H1 (cell line): ENCODE results near the gene SLC35F1. TPM values are rescaled to one million over a fixed set of nuclear protein-coding genes. Genes with fewer than 3 reads are reported as not detected.

Experiments used
- CTCF ChIA-PET: fragments of 300-600 bp; sonication (Branson Sonifier 250); formaldehyde crosslinking; loops from one replicate; lab custom pipeline; 2021; ENCODE audit not compliant: partially characterized antibody; lab: Charles Lee
- POLR2A ChIA-PET: fragments of 300-600 bp; sonication (Branson Sonifier 250); formaldehyde crosslinking; loops from one replicate; lab custom pipeline; 2021; ENCODE audit warnings: inconsistent platforms; ENCODE audit not compliant: partially characterized antibody; lab: Charles Lee
- DNase-seq, 2 experiments: peaks; one replicate each; pipeline versions ENCODE4 v3.0.0 to v3.0.0-alpha.2; 2010 to 2022; ENCODE audit warnings: low spot score in 2 of 2, low read depth in 1 of 2, mixed read lengths in 1 of 2
- FAIRE-seq: peaks from 2 replicates; lab custom pipeline; 2011; peaks lifted over from hg19 to GRCh38; lab: Jason Lieb, UNC
- H2AFZ ChIP-seq: 2 replicates; pipeline ENCODE4 v1.8.1; 2012; ENCODE audit warnings: low read length, inconsistent platforms
- H2AK5ac ChIP-seq: 2 replicates; pipeline ENCODE4 v1.6.1; 2013; ENCODE audit warnings: low read depth, low read length
- H2BK120ac ChIP-seq: replicated peaks from 2 replicates; pipeline ENCODE3; 2013; ENCODE audit warnings: low read depth, low read length, inconsistent platforms
- H2BK12ac ChIP-seq: 2 replicates; pipeline ENCODE4 v1.6.1; 2013; ENCODE audit warnings: low read depth, low read length
- H2BK15ac ChIP-seq: 2 replicates; pipeline ENCODE4 v1.6.1; 2013; ENCODE audit warnings: low read length
- H2BK20ac ChIP-seq: 2 replicates; pipeline ENCODE4 v1.6.1; 2013; ENCODE audit warnings: low read length
- H2BK5ac ChIP-seq: 2 replicates; pipeline ENCODE4 v1.6.1; 2013; ENCODE audit warnings: low read depth, low read length
- H3K14ac ChIP-seq: 2 replicates; pipeline ENCODE4 v1.6.1; 2013; ENCODE audit warnings: inconsistent platforms; ENCODE audit not compliant: insufficient read length
- H3K18ac ChIP-seq: 2 replicates; pipeline ENCODE4 v1.6.1; 2013; ENCODE audit warnings: low read length; ENCODE audit errors: extremely low read depth
- H3K23ac ChIP-seq: 2 replicates; pipeline ENCODE4 v1.6.1; 2013; ENCODE audit warnings: inconsistent platforms; ENCODE audit not compliant: insufficient read length
- H3K23me2 ChIP-seq: 2 replicates; pipeline ENCODE4 v1.6.1; 2013; ENCODE audit warnings: low read depth, low read length
- H3K27ac ChIP-seq: 2 replicates; pipeline ENCODE4 v1.6.1; 2011; ENCODE audit warnings: low read depth, low read length, inconsistent platforms
- H3K27me3 ChIP-seq, 4 experiments: replicated peaks in 1 of 4; 1 replicate in 1 of 4; 2 replicates in 3 of 4; pipeline versions ENCODE4 v1.6.1 to v1.8.1; 2011 to 2013; ENCODE audit warnings: low read length in 3 of 4, mild to moderate bottlenecking in 3 of 4, inconsistent platforms in 2 of 4, mixed read lengths in 2 of 4, moderate library complexity in 1 of 4; ENCODE audit not compliant: control insufficient read depth in 3 of 4, insufficient read depth in 3 of 4; ENCODE audit errors: extremely low read depth in 1 of 4
- H3K36me3 ChIP-seq, 4 experiments: 2 replicates each; pipeline versions ENCODE4 v1.6.1 to v1.8.1; 2011 to 2013; ENCODE audit warnings: mild to moderate bottlenecking in 4 of 4, low read length in 3 of 4, moderate library complexity in 2 of 4, control low read depth in 1 of 4, inconsistent platforms in 1 of 4; ENCODE audit not compliant: insufficient read depth in 4 of 4, control insufficient read depth in 2 of 4
- H3K4ac ChIP-seq: replicated peaks from 2 replicates; pipeline ENCODE3; 2013; ENCODE audit warnings: low read length, low read depth, mixed read lengths, inconsistent platforms; ENCODE audit not compliant: insufficient read length
- H3K4me1 ChIP-seq, 4 experiments: replicated peaks in 1 of 4; 1 replicate in 1 of 4; 2 replicates in 3 of 4; pipeline versions ENCODE4 v1.6.1 to v1.8.1; 2011 to 2013; ENCODE audit warnings: low read length in 3 of 4, inconsistent platforms in 2 of 4, mixed read lengths in 1 of 4; ENCODE audit not compliant: insufficient read depth in 4 of 4, control insufficient read depth in 3 of 4
- H3K4me2 ChIP-seq, 2 experiments: 2 replicates each; pipeline versions ENCODE4 v1.6.1 to v1.8.1; 2011 to 2013; ENCODE audit warnings: low read depth in 2 of 2, low read length in 2 of 2, control low read depth in 1 of 2, inconsistent platforms in 1 of 2, mild to moderate bottlenecking in 1 of 2; ENCODE audit not compliant: insufficient read depth in 1 of 2
- H3K4me3 ChIP-seq, 4 experiments: fragments of 200-600, 300-600 bp in 1 of 4; sonication (generic), shearing (Covaris generic), sonication (Bioruptor Twin) in 1 of 4; 2 replicates each; pipeline versions ENCODE4 v1.5.1 to v1.8.1; 2011 to 2016; ENCODE audit warnings: low read length in 4 of 4, low read depth in 3 of 4, control low read depth in 2 of 4, inconsistent platforms in 2 of 4, mild to moderate bottlenecking in 2 of 4, mixed read lengths in 1 of 4, moderate library complexity in 1 of 4; ENCODE audit not compliant: insufficient read depth in 2 of 4; ENCODE audit errors: extremely low read depth in 1 of 4
- H3K56ac ChIP-seq: replicated peaks from 2 replicates; pipeline ENCODE3; 2013; ENCODE audit warnings: low read depth, mild to moderate bottlenecking, mixed read lengths, low read length, inconsistent platforms; ENCODE audit not compliant: insufficient read length
- H3K79me1 ChIP-seq: 2 replicates; pipeline ENCODE4 v1.6.1; 2013; ENCODE audit warnings: low read depth, low read length, control low read depth
- H3K79me2 ChIP-seq, 2 experiments: 2 replicates each; pipeline versions ENCODE4 v1.6.1 to v1.8.1; 2012 to 2013; ENCODE audit warnings: low read length in 2 of 2, mild to moderate bottlenecking in 2 of 2, inconsistent platforms in 1 of 2; ENCODE audit not compliant: insufficient read depth in 2 of 2, control insufficient read depth in 1 of 2
- H3K9ac ChIP-seq, 4 experiments: replicated peaks in 1 of 4; 1 replicate in 1 of 4; 2 replicates in 3 of 4; pipeline versions ENCODE4 v1.6.1 to v1.8.1; 2011 to 2013; ENCODE audit warnings: low read depth in 3 of 4, low read length in 3 of 4, control low read depth in 2 of 4, mild to moderate bottlenecking in 2 of 4, moderate library complexity in 2 of 4, inconsistent platforms in 1 of 4; ENCODE audit errors: extremely low read depth in 1 of 4
- H3K9me3 ChIP-seq, 2 experiments: 2 replicates each; pipeline versions ENCODE4 v1.6.1 to v1.8.1; 2012 to 2013; ENCODE audit warnings: mild to moderate bottlenecking in 2 of 2, moderate library complexity in 2 of 2, control low read depth in 1 of 2, inconsistent platforms in 1 of 2, low read depth in 1 of 2, low read length in 1 of 2, mixed read lengths in 1 of 2; ENCODE audit not compliant: insufficient read depth in 2 of 2
- H4K20me1 ChIP-seq, 2 experiments: replicated peaks in 1 of 2; 2 replicates each; pipeline versions ENCODE3 to v1.8.1; 2011 to 2013; ENCODE audit warnings: inconsistent platforms in 2 of 2, low read length in 2 of 2, mild to moderate bottlenecking in 1 of 2; ENCODE audit not compliant: insufficient read depth in 2 of 2, control insufficient read depth in 1 of 2
- H4K5ac ChIP-seq: 2 replicates; pipeline ENCODE4 v1.6.1; 2013; ENCODE audit warnings: low read length, low read depth, mixed read lengths, inconsistent platforms; ENCODE audit not compliant: insufficient read length
- H4K8ac ChIP-seq: 2 replicates; pipeline ENCODE4 v1.8.0; 2013; ENCODE audit warnings: mild to moderate bottlenecking, moderate library complexity, low read length, inconsistent platforms; ENCODE audit not compliant: insufficient read depth; ENCODE audit errors: extremely low read depth
- H4K91ac ChIP-seq: replicated peaks from 2 replicates; pipeline ENCODE3; 2013; ENCODE audit warnings: low read length, mixed read lengths, inconsistent platforms; ENCODE audit not compliant: insufficient read length
- RFX5 ChIP-seq: IDR thresholded peaks from 2 replicates; pipeline ENCODE4 v1.6.1; 2011; ENCODE audit warnings: low read depth, low read length, improper control_type of control experiment, borderline replicate concordance
- WGBS, 2 experiments: shearing (Covaris generic) in 1 of 2; methylation state at CpG; one replicate each; pipeline versions ENCODE4 v1.1.6 to v1.1.7; 2013 to 2015; ENCODE audit warnings: low lambda C conversion rate in 2 of 2, mixed read lengths in 2 of 2, inconsistent platforms in 1 of 2, low coverage in 1 of 2, missing lambda C conversion rate in 1 of 2; ENCODE audit not compliant: insufficient replicate concordance in 2 of 2, insufficient coverage in 1 of 2, insufficient read length in 1 of 2; ENCODE audit errors: extremely low coverage in 1 of 2, missing lambda C conversion rate in 1 of 2; 5-methylcytosine and 5-hydroxymethylcytosine counted together
- polyA plus RNA-seq, 7 experiments: library from polyadenylated mRNA; depleted of rRNA in 3 of 7; stranded (reverse) in 5 of 7; unstranded in 2 of 7; fragments of >200 nt in 5 of 7; fragments of 200-250 nt in 2 of 7; gene quantifications; 1 replicate in 5 of 7; 2 replicates in 1 of 7; 4 replicates in 1 of 7; pipeline versions ENCODE4 v1.2.1 to v1.2.3, GENCODE V29; 2011 to 2013; ENCODE audit warnings: missing spikeins in 2 of 7, mixed read lengths in 2 of 7
- total RNA-seq: library from RNA; stranded (reverse); fragmentation: NEBNext Ultra II Directional; extraction: Animal tissue kit (Norgen Biotek cat#: 25700); gene quantifications from 2 replicates; pipeline ENCODE4 v1.2.1, GENCODE V29; 2021

SLC35F1 gene
- total and polyA plus RNA-seq, 2 of the 8 experiments (the other 6 are each of a cell fraction or from before 2014, with no cell fraction given): 7.0 to 10.0 TPM

DNA sequence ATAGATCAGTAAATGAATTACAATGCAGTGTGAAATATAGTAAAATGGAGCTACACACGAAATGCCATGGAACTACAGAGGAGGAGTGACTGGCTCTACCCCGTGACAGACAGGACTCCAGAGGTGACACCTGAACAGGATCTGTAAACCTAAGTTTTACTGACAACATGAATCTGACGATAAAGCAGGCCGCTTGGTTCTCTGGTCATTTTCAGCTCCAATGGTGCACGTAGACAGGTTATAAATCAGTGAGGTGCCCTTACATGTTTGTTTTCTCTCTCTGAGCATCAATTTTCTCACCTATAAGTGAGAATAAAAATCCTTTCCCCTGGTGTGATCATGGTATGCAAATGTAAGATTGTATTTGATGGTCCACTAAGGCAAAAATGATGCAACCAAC, 339.3 kb downstream of the SLC35F1 start:
- no peak overlapping the region for H3K23ac ChIP-seq
- H3K4me3 ChIP-seq: no peak overlapping the region
- no peak overlapping the region for H4K5ac ChIP-seq
- H2BK12ac ChIP-seq: no peak overlapping the region
- no peak overlapping the region for H4K91ac ChIP-seq
- H3K27ac ChIP-seq: no peak overlapping the region
- H3K14ac ChIP-seq: no peak overlapping the region
- ChIA-PET POLR2A (no interaction called here), CTCF (interaction anchor here (0.5 to 1.6 kb wide), 3 partner anchors 10 to 939 kb away, joined by 3 to 4 read pairs (median 3); no protein-coding TSS in a partner anchor)
- H4K8ac ChIP-seq: no peak overlapping the region
- 0 out of 4 replicates have a peak, but pooled peaks cover 0 to 3% of the 10 kb centered on the region in 2 experiments for H3K9me3 ChIP-seq
- no peak overlapping the region for H3K9ac ChIP-seq
- no peaks in the 10 kb centered on the region for H3K23me2 ChIP-seq
- H3K4ac ChIP-seq: no peak overlapping the region
- no peak overlapping the region for H2AK5ac ChIP-seq
- no peak overlapping the region for H2BK20ac ChIP-seq
- H3K4me1 ChIP-seq: no peaks in the 10 kb centered on the region
- no peaks in the 10 kb centered on the region for H3K79me2 ChIP-seq
- no peak overlapping the region for H3K18ac ChIP-seq
- H2BK120ac ChIP-seq: no peak overlapping the region
- 98% methylated on average over 5 of the region's 5 CpGs; no CpG with 5 or more reads in 1 of the 2 experiments for WGBS, 2 experiments
- H3K79me1 ChIP-seq: no peaks in the 10 kb centered on the region
- no peak overlapping the region for H3K4me2 ChIP-seq
- H3K36me3 ChIP-seq: no peaks in the 10 kb centered on the region
- H2AFZ ChIP-seq: no peak overlapping the region
- no peak overlapping the region for H2BK15ac ChIP-seq
- no peak overlapping the region for H3K56ac ChIP-seq
- FAIRE-seq: no peak
- DNase-seq: no peak
- no peaks in the 10 kb centered on the region for H4K20me1 ChIP-seq
- H2BK5ac ChIP-seq: no peak overlapping the region
- H3K27me3 ChIP-seq: no peaks in the 10 kb centered on the region
- no peak for TF ChIP-seq RFX5
